HG03354 (cell line): ENCODE results near the gene P3R3URF.

Experiments
- ATAC-seq: cut with Tn5 transposase; IDR thresholded peaks from one replicate; pipeline ENCODE4 v1.9.1; 2021; ENCODE audit warnings: mild to moderate bottlenecking; ENCODE audit not compliant: unreplicated experiment, poor library complexity, severe bottlenecking

The P3R3URF gene

DNA sequence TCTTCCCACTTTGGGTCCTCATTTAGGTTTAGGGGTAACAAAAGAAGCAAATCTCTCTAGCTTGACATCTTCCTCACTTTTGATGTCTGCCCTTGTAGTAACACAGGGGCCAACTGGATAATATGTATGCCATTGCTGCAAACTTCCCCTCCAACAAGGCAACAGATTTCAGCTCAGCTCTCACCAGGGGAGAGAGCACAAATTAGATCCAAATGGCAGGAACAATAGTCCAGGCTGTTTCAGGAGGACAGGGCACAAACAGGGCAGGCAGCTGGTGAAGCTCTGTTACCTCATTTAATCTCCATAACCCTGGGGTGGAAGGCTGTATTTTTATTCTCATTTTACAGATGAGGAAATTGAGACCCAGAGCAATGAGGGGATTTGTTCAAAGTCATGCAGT, 39.6 kb downstream of the P3R3URF start:
- ATAC-seq, result no peak

DNA sequence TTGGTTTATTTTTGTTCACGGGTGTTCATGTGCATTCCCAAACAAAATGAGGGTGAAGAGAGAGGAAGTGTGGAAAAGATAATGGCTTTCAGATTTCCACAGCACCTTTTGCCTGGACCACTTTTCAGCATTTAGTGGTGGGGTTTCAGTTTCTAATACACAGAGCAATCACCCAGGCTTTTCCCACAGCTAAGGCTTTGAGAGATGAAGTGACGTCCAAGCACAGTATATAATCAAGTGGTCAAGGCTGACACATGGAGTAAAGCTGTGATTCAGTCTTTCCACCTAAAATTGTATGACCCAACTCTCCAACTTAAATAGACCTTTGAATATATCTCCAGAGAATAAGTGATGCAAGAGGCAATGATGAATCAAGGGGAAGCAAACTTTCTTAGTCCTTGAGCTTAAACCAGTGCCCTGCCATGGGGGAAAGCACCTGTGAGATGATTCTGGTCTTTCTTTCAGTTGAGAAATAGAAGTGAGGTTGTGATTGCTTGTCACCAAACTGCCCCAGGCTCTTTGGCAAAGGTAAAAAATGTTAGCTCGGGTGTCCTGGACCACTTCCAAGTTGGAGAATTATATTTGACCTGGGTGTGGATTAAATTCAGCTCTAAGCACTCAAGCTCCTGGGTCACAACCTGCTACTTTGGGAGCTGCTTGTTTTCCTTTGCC, 41.5 kb downstream of the P3R3URF start:
- ATAC-seq, result no peak

DNA sequence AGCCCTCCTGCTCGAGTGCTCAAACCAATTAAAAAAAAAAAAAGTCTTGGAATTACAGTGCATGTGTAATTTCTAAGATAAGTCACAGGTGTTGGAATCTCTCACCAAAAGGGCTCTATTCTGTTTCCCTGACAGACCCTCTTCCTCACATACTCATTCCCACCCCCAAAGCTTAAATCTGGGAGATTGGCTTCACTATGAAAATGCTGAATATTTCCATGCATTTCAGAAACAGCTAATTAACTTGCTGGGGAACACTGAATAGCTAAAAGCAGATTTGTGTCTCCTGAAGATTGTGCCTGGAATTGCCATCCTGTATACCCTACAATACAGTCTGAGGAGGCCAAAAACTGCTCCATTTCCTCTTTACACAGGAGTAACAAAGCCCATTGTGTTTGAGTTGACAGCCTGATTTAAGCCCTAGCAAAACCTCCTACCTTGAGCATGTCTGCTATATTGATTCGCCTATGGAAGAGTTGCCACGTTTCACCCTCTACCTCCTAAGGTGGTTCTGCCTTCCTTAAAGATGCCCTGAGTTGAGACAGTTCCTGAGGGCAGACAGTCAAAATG, 42.4 kb downstream of the P3R3URF start:
- no peak for ATAC-seq

DNA sequence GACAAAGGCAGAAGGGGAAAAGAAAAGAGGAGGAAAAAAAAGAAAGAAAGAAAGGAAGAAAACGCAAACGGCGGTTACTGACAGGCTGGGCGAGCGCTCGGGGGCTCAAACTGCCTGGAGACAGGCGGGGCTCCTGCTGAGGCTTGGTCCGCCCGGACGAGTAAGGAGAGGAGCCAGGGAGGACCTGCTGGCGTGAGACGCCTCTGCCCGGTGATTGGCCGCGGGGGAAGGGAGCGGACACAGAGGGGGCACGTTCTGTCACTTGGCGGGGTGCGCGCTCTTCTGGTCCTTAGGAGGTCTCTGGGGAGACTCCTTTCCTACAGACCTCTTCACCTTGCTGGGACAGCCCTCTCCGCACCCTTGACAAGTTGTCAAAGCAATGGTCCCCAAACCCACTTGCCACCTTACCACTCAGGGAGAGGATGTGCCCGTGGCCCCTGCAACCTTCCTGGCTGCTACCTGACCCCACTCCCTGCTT, 43.1 kb downstream of the P3R3URF start:
- peak; percentile 59 for ATAC-seq

DNA sequence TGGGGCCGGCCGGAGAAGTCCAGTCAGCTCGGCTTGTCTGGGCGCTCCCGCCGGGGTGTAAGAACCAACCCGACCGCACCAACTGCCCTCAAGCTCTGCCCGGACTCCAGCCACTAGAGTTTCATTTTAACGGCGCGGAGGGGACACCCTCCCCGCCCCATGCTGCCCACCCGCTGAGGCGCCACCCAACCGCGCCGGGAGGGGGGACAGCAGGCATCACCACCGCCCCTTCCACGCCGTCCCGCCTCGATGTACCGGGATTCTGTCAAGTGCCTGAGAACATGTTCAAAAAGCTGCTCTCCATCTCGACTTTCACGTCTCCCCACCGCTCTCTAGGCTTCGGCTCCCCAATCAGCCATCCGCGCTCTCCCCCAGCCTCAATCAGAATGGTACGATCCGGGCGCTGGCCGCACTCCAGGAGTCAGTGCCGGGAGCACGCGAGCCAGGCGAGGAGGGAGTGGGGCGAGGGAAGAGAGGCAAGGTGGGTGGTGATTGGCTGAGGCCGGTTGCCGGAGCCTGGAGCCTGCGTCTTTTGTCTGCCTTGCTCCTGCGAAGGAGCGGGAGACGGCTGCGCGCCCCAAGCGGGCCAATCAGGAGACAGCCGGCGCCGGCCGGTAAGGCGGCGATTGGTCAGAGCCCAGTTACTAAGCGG, 43.6 kb downstream of the P3R3URF start, which contains the start of gene PIK3R3:
Gene PIK3R3, minus strand, starts transcription at position 101 of the 652 bp plus-strand sequence. CDS start 677 bp downstream, outside the sequence.
- peak; percentile 88 for ATAC-seq

GRCh38 chr1:46131712-46132528, 44.4 kb downstream of the P3R3URF start:
- ATAC-seq, result no peak

- ATAC-seq, result no peak
These were observed 45.2 kb downstream of the P3R3URF start for GRCh38 chr1:46131093-46131492.

DNA sequence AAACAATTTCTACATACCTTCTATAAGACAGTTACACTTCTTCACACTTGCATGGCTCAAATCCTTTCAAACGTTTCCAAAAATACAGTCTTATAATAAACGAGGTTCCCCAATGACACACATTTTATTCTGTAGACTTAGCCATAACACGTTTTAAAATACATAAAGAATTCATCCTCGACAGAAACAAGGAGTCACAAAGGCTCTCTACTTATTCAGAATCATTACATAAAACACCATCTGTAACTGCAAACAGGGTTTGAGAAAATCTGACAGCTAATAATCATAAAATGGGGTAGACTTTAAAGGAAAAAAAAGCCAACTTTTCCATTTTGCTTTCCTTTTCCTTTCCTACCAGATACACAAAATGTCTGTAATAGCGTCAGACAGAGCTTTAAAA, 45.7 kb downstream of the P3R3URF start:
- ATAC-seq, result no peak

DNA sequence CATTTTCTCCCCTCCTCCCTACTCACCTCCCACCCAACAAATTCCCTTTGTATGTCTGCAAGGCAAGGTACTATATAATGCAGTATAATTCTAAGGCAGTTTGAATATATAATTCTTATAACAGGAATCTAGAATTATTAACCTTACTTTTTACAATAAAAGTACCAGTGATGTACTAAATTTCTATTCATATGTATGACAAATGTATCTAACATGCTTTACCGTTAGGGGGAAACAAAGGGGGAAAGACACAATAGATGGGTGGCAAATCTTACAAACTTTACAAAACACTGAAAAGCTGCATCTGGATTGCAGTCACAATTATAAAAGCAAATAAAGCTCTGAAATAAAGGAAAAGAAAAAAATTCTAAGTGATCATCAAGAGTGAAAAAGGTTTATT, 46.2 kb downstream of the P3R3URF start:
- ATAC-seq, result no peak

GRCh38 chr1:46128344-46128743, 47.9 kb downstream of the P3R3URF start:
- no peak for ATAC-seq
